ENCODE measurements around the gene ABHD17B.
"Not testable (repeated sequence)": the region's sequence is repeated elsewhere in the genome, so short reads cannot be mapped to it uniquely, and the experiment has no call there.

ABHD17B gene

GRCh38 chr9:71911061-71911907 is at the start of gene ABHD17B, which contains the start of gene C9orf85:
Gene ABHD17B, minus strand, starts transcription at chr9:71911193. Its CDS starts 36,113 bp downstream, at chr9:71875080.
Gene C9orf85, plus strand, starts transcription at chr9:71911639. Its CDS starts 96 bp downstream, at chr9:71911735.
- peak; percentile 96 to 100 (median 100) for DNase-seq

GRCh38 chr9:71955300-71955915 is 44.4 kb upstream of the ABHD17B start:
- no peak for DNase-seq

- DNase-seq, result not testable (repeated sequence)
Observed at GRCh38 chr9:71954652-71955051, 43.7 kb upstream of the ABHD17B start.

GRCh38 chr9:71944754-71945375 is 33.9 kb upstream of the ABHD17B start:
- DNase-seq, result no peak

GRCh38 chr9:71941998-71942567 is 31.1 kb upstream of the ABHD17B start:
- DNase-seq, result no peak

GRCh38 chr9:71941060-71941568 is 30.1 kb upstream of the ABHD17B start:
- no peak for DNase-seq

GRCh38 chr9:71937898-71938297 is 26.9 kb upstream of the ABHD17B start:
- DNase-seq, result no peak

- DNase-seq, result no peak
Observed at GRCh38 chr9:71937070-71937625, 26.2 kb upstream of the ABHD17B start.

- DNase-seq, result no peak
Observed at GRCh38 chr9:71936066-71936465, 25.1 kb upstream of the ABHD17B start.

GRCh38 chr9:71931166-71931565 is 20.2 kb upstream of the ABHD17B start:
- DNase-seq, result no peak

GRCh38 chr9:71929791-71930440 is 18.9 kb upstream of the ABHD17B start:
- DNase-seq, result no peak

- DNase-seq, result no peak
Observed at GRCh38 chr9:71929223-71929622, 18.2 kb upstream of the ABHD17B start.

- no peak for DNase-seq
Observed at GRCh38 chr9:71928806-71929205, 17.8 kb upstream of the ABHD17B start.

GRCh38 chr9:71928376-71928775 is 17.4 kb upstream of the ABHD17B start:
- DNase-seq, result no peak

GRCh38 chr9:71925834-71926233 is 14.8 kb upstream of the ABHD17B start:
- DNase-seq, result no peak

- DNase-seq, result no peak
Observed at GRCh38 chr9:71924576-71924975, 13.6 kb upstream of the ABHD17B start.

- no peak for DNase-seq
Observed at GRCh38 chr9:71921190-71921814, 10.3 kb upstream of the ABHD17B start.

- DNase-seq, result no peak
Observed at GRCh38 chr9:71920456-71921189, 9.6 kb upstream of the ABHD17B start.

- DNase-seq, result no peak
Observed at GRCh38 chr9:71918419-71918818, 7.4 kb upstream of the ABHD17B start.

GRCh38 chr9:71916834-71917534 is 6.0 kb upstream of the ABHD17B start:
- no peak for DNase-seq
